Activated CD8-positive, alpha-beta memory T cell treated with anti-CD3 and anti-CD28 coated beads, Interleukin-2, amount 50 U/mL, for 24 hours (primary cell): ENCODE measurements around the gene CDC42EP3.

Experiments used
- DNase-seq: peaks from one replicate; pipeline ENCODE4 v3.0.0-alpha.2; 2020; ENCODE audit errors: extremely low read depth

The CDC42EP3 gene

DNA sequence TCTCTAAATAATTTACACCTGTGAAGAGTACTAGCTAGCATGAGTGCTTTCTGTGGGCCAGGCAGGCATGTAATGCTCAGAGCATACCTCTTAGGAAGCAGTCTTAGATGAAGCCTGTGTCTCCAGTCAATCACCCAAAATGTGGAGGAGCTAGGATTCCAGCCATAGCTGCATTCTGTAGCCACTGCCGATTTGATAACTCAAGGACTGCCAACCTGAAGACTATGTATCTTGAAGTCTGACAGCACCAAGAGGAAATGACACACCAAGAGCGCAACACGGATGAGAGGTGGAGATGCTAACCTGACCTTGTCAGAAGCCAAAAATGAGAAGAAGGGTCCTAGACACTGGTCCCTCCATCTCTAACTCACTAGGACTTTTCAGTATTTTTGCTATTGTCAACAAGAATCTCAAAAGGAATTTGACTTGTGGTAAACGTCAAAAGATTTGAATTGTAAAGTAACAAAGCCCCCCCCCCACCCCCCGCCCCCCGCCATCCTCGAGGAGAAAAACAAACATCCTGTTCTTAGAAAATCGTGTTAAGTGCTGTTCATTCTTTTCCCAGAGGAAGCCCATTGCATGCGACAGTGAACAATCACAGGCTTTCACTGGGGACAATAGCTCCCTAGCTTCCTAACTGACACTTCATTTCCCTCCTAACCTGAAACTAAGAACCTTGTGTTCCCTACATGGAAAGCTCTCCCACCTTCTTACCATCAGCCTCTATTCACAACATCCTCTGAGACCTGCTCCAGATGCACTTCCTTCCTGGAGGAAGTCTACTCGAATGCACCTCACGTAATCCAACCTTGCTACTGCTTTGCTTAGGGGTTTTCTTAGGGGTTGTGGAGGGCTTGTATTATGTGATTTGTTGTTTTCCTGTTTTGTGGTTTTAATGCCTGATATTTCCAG, 14.7 kb downstream of the CDC42EP3 start:
- DNase-seq, result no peak

GRCh38 chr2:37654932-37655841, 16.3 kb downstream of the CDC42EP3 start:
- DNase-seq, result no peak

- DNase-seq, result no peak
Measured at GRCh38 chr2:37654419-37654818, 17.0 kb downstream of the CDC42EP3 start.

DNA sequence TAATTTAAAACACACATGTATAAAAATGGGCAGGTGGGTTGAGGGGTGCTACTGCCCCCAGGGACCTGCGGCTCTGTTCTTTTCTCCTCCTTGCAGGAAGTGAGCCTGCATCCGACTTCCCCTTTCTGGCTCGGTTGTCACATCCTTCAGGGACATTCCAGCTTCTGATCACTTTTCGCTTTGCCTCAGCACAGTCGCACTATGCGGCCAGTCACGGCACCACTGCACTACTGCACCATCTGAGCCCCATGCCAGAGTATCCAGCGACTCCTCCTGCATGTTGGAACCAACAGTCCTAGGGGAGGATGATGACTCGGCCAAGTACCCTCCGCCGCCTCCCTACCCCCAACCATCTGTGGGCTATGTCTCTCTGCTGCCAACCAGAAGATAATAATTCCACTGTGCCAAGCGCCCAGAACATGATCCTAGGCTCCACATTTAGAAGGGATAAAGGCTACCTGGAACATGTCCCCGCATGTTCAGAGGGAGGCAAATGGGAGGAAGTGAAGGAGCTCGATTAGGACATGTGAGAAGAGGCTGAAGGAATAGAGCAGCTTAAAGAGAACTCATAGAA, 17.6 kb downstream of the CDC42EP3 start:
- DNase-seq, result no peak

- DNase-seq, result no peak
Measured at GRCh38 chr2:37653093-37653492, 18.3 kb downstream of the CDC42EP3 start.

DNA sequence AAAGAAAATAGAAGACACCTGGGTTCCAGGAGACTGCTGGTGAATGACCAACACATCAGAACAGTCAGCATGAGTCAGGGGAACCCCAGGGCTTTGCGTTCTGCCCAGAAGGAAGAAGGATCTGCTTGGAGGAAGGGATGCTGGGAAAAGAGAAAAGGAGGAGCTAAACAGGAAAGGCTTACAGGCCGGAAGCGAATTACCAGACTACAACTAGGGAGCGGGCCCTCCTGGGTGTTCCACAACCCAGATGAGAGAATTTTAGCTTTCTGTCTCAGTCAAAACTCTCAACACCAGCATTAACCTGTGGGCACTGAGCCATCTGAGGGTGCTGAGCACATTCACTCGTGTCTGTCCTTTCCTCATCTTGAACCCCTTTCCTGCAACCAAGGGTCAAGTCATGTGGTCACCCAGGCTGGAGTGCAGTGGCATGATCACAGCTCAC, 19.2 kb downstream of the CDC42EP3 start:
- no peak for DNase-seq

DNA sequence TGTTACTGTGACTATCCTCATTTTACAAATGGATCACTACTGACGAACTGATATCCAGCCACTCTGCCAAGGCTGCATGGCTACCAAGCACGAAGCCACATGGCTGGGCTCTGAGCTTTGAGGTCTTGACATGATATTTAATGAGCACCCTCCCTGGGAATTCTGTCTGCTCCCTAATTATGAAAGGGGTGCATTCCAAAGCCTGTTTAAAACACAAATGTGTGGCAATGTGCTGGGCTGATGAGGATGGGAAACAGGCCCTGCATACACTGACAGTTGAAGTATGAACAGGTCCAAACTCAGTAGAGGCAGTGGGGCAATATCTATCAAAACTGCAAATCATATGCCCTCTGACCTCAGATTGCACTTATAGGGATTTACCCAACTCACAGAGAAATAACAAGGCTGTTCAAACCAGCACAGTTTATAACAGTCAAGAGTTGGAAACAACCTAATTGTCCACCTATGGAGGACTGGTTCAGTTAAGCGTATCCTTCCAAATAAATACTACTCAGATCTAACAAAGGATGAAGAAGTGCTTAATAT, 20.8 kb downstream of the CDC42EP3 start:
- DNase-seq, result no peak

DNA sequence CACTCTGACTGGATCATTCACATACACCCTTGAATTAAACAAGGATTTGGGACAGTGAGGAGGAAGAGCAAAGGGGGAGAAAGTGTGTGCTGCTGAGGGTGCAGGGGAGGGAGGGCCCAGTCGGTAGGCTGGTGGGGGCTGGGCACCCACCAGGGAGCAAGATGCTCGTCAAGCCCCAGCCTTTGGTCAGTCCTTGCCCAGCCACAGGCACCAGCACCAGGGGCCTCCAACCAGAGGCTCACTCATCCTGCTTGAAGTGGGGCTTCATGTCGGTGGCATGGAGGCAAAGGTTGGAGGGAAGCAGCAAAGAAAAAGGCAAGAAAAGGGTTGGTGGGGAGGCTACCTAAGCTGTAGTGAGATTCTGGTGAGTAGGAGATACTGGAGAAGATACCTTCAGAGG, 21.9 kb downstream of the CDC42EP3 start:
- no peak for DNase-seq

- no peak for DNase-seq
Measured at GRCh38 chr2:37648331-37649011, 23.0 kb downstream of the CDC42EP3 start.

GRCh38 chr2:37647971-37648330, 23.5 kb downstream of the CDC42EP3 start:
- no peak for DNase-seq

- no peak for DNase-seq
Measured at GRCh38 chr2:37645836-37646235, 25.6 kb downstream of the CDC42EP3 start.

- DNase-seq, result no peak
Measured at GRCh38 chr2:37645362-37645761, 26.1 kb downstream of the CDC42EP3 start.

GRCh38 chr2:37644191-37644590, 27.3 kb downstream of the CDC42EP3 start:
- DNase-seq, result no peak

- DNase-seq, result no peak
Measured at GRCh38 chr2:37643730-37644078, 27.7 kb downstream of the CDC42EP3 start.

GRCh38 chr2:37642907-37643729, 28.3 kb downstream of the CDC42EP3 start:
- no peak for DNase-seq

DNA sequence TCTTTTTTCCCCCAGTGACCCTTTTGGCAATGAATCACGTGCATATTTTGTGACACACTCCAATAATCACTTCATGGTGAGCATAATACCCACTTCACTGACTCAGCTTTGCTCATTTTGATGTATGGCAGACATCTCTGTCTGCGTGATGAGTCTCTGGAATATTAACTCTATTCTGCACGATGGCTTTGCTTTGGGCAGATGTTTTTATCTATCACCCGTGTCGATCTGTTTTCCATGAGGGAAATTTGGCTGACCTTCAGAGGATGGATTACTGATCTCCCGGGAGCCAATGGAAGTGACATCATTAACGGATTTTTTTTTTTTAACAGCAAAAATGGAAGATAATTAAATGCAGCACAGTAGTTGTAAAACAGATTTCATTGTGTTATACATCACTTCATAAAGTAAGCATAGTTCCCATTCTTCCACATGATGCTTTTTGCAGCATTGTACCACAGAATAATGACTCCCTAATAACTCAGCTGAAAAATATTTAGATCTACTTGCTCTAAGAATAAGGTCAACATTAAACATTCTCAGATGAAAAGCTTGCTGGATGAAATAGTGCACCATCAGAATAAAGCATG, 29.8 kb downstream of the CDC42EP3 start:
- DNase-seq, result no peak

DNA sequence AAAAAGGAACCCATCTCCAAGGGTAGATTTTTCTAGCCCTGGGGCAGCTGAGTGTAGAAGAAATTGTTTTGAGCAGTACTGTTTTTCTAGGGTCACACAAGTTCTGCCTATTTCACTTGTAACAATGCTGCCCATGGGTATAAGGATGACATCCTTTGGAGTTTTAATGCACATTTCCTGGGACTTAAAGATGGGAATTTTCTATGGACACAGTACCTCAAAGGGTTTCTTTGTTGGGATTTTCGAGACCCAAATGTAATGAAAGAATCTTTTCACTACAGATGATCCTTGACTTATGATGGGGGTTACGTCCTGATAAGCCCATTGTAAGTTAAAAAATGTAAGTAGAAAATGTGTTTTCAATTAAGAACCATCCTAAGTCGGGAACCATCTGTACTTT, 31.8 kb downstream of the CDC42EP3 start:
- no peak for DNase-seq

- DNase-seq, result no peak
Measured at GRCh38 chr2:37638973-37639372, 32.5 kb downstream of the CDC42EP3 start.

- DNase-seq, result no peak
Measured at GRCh38 chr2:37637985-37638384, 33.5 kb downstream of the CDC42EP3 start.

- DNase-seq, result no peak
Measured at GRCh38 chr2:37637190-37637860, 34.1 kb downstream of the CDC42EP3 start.
